Measurements from ENCODE around the gene KNDC1.

GRCh38 chr10:133207041-133207600 is 47.1 kb downstream of the KNDC1 start:
- TF ChIP-seq BHLHE40 (IDR thresholded peaks at IDR 0.05; ENCODE audit: low read depth, low read length), result no peak
- TF ChIP-seq CEBPB (IDR thresholded peaks at IDR 0.05; ENCODE audit: low read depth, low read length), result no peak
- no peak for TF ChIP-seq CTCF (conservative IDR thresholded peaks at IDR 0.05; ENCODE audit: low read depth, low read length)
- no peak for TF ChIP-seq MAFK (IDR thresholded peaks at IDR 0.05; ENCODE audit: low read depth, low read length)
- no peak for TF ChIP-seq FOS (IDR thresholded peaks at IDR 0.05; ENCODE audit: low read depth, low read length)
- TF ChIP-seq POLR2A (IDR thresholded peaks at IDR 0.05; ENCODE audit: low read depth, low read length), result no peak
